T-helper 2 cell treated with Interferon-gamma antibody and Interleukin-4, amounts not matched to agents 100 ng/mL and 5 ng/mL, for 36 hours (primary cell): ENCODE data around the gene NOP14. TPM values are rescaled to one million over a fixed set of nuclear protein-coding genes. Genes with fewer than 3 reads are reported as not detected.
"Not testable (repeated sequence)": the region's sequence is repeated elsewhere in the genome, so short reads cannot be mapped to it uniquely, and the experiment has no call there.

Experiments
- intact Hi-C: fragments of 100-400 bp; cut with micrococcal nuclease; formaldehyde crosslinking; loops from one replicate; pipeline ENCODE4 v1.15.1; 2023
- total RNA-seq: library from RNA; stranded (reverse); gene quantifications from 2 replicates; pipeline ENCODE4 v1.2.3, GENCODE V29; 2022

The NOP14 gene
- total RNA-seq, 1 donor from 2014 or later: 64.6 TPM

GRCh38 chr4:2932951-2933565 lies 30.1 kb downstream of the NOP14 start:
- intact Hi-C loops: loop anchor here (10.0 kb wide), 1 partner anchor 88 kb away; the partner anchor contains the start of gene ADD1

- intact Hi-C loops: loop anchor here (10.0 kb wide), 1 partner anchor 88 kb away; the partner anchor contains the start of gene ADD1
Measured at GRCh38 chr4:2932321-2932950, 30.8 kb downstream of the NOP14 start.

- intact Hi-C loops: loop anchor here (10.0 kb wide), 1 partner anchor 87 kb away; the partner anchor contains the start of gene ADD1
Measured at GRCh38 chr4:2931512-2932301, 31.5 kb downstream of the NOP14 start.

- intact Hi-C loops: loop anchor here (10.0 kb wide), 1 partner anchor 86 kb away; the partner anchor contains the start of gene ADD1
Measured at GRCh38 chr4:2930758-2931511, 32.3 kb downstream of the NOP14 start.

GRCh38 chr4:2930135-2930757 lies 33.0 kb downstream of the NOP14 start:
- intact Hi-C loops: loop anchor here (10.0 kb wide), 1 partner anchor 85 kb away; the partner anchor contains the start of gene ADD1

GRCh38 chr4:2929469-2929868 lies 33.7 kb downstream of the NOP14 start:
- intact Hi-C loops: no loop called here

GRCh38 chr4:2928242-2929176 lies 34.7 kb downstream of the NOP14 start:
- intact Hi-C loops: no loop called here

- intact Hi-C loops: no loop called here
Measured at GRCh38 chr4:2927696-2928075, 35.5 kb downstream of the NOP14 start.

- intact Hi-C loops: no loop called here
Measured at GRCh38 chr4:2927016-2927695, 36.0 kb downstream of the NOP14 start.

- intact Hi-C loops: no loop called here
Measured at GRCh38 chr4:2925931-2926860, 37.0 kb downstream of the NOP14 start.

- intact Hi-C loops: no loop called here
Measured at GRCh38 chr4:2925496-2925895, 37.7 kb downstream of the NOP14 start.

GRCh38 chr4:2924765-2925301 lies 38.4 kb downstream of the NOP14 start:
- intact Hi-C loops: no loop called here

- intact Hi-C loops: no loop called here
Measured at GRCh38 chr4:2924286-2924685, 38.9 kb downstream of the NOP14 start.

GRCh38 chr4:2923668-2924173 lies 39.5 kb downstream of the NOP14 start:
- intact Hi-C loops: no loop called here

- intact Hi-C loops: no loop called here
Measured at GRCh38 chr4:2923141-2923551, 40.1 kb downstream of the NOP14 start.

- intact Hi-C loops: not testable (repeated sequence)
Measured at GRCh38 chr4:2922453-2923101, 40.6 kb downstream of the NOP14 start.

GRCh38 chr4:2918714-2919113 lies 44.5 kb downstream of the NOP14 start:
- intact Hi-C loops: not testable (repeated sequence)
